ENCODE data around the gene FRMD1. TPM values are rescaled to one million over a fixed set of nuclear protein-coding genes. Genes with fewer than 3 reads are reported as not detected.

The FRMD1 gene
- total and polyA plus RNA-seq, 2 donors (not counting 1 experiment from before 2014, with no cell fraction given) = not detected

DNA sequence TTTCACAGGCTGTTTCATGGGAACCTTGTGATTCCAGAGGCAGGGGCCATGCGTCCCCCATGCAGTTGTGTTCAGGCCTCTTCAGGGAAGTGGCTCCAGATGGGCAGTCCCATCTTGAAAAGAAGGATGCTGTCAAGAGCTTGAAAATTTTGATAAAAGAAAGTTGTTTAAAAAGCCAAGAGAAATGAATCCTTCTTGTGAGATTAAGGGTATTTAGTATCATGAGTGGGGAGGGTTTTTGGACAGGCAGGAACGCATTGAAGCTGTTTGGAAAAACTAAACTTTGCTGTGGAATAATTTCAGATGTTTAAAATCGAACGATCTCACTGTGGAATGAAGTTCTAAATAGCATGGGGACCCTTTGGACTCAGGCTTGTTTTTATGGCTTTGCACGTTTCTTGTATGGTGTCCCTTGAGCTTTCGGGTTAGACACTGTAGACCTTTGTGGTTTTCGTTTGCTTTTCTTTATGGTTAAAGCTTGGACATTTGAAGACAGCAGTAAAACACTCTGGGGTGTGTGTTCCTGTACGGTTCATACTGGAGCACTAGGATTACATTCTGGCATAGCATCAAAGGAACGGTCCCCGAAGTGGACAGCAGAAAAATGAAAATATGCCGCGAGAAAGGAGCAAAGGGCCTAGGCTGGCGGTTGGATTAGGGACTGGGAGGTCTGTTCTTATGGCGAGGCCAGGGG lies 63.4 kb downstream of the FRMD1 start:
- H3K27ac ChIP-seq (ENCODE audit: low read length in 2 of 2) = no peak overlapping the region
- no peak overlapping the region for H3K4me2 ChIP-seq (replicated peaks; ENCODE audit: low read depth, low read length, poor library complexity, severe bottlenecking)
- TF ChIP-seq EZH2 (IDR thresholded peaks at IDR 0.05; ENCODE audit: borderline replicate concordance, insufficient read depth, low read depth, low read length, poor library complexity, severe bottlenecking) = no peak
- TF ChIP-seq, protein P1, sequence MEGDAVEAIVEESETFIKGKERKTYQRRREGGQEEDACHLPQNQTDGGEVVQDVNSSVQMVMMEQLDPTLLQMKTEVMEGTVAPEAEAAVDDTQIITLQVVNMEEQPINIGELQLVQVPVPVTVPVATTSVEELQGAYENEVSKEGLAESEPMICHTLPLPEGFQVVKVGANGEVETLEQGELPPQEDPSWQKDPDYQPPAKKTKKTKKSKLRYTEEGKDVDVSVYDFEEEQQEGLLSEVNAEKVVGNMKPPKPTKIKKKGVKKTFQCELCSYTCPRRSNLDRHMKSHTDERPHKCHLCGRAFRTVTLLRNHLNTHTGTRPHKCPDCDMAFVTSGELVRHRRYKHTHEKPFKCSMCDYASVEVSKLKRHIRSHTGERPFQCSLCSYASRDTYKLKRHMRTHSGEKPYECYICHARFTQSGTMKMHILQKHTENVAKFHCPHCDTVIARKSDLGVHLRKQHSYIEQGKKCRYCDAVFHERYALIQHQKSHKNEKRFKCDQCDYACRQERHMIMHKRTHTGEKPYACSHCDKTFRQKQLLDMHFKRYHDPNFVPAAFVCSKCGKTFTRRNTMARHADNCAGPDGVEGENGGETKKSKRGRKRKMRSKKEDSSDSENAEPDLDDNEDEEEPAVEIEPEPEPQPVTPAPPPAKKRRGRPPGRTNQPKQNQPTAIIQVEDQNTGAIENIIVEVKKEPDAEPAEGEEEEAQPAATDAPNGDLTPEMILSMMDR (IDR thresholded peaks at IDR 0.05) = no peak
- no peak overlapping the region for H2AFZ ChIP-seq (ENCODE audit: insufficient read depth, low read depth, low read length, poor library complexity, severe bottlenecking)
- CTCF ChIA-PET = no interaction called here
- no peak overlapping the region for H3K4me3 ChIP-seq (ENCODE audit: control extremely low read depth in 1 of 5, extremely low read depth in 1 of 5, insufficient read depth in 1 of 5, low read depth in 2 of 5, low read length in 4 of 5)
- H3K36me3 ChIP-seq (replicated peaks in 1 of 2; ENCODE audit: control extremely low read depth in 1 of 2, control insufficient read depth in 1 of 2, extremely low read depth in 1 of 2, insufficient read depth in 2 of 2, low read length in 1 of 2) = no peaks in the 10 kb centered on the region
- Mint-ChIP-seq H3K4me3 (no peak overlapping the region), H3K27me3 (peaks cover 5% of the 10 kb centered on the region), H3K27ac (no peak overlapping the region), H3K4me1 (no peaks in the 10 kb centered on the region), H3K9me3 (ENCODE audit: insufficient read depth) (peaks cover 15% of the 10 kb centered on the region)
- H3K4me1 ChIP-seq (ENCODE audit: control insufficient read depth in 2 of 2, insufficient read depth in 2 of 2, low read length in 2 of 2) = no peaks in the 10 kb centered on the region
- H3K9ac ChIP-seq (ENCODE audit: low read length) = no peak overlapping the region
- no peaks in the 10 kb centered on the region for H3K27me3 ChIP-seq (replicated peaks in 1 of 4; ENCODE audit: control extremely low read depth in 1 of 4, control insufficient read depth in 3 of 4, insufficient read depth in 4 of 4, low read length in 3 of 4)
- ATAC-seq (ENCODE audit: low read depth) (no peak), DNase-seq (no peak)
- H3K79me2 ChIP-seq (ENCODE audit: control insufficient read depth, insufficient read depth, low read length) = no peaks in the 10 kb centered on the region
- 94% methylated on average over 14 of the region's 14 CpGs for WGBS (ENCODE audit: insufficient coverage)
- no peaks in the 10 kb centered on the region for H4K20me1 ChIP-seq (ENCODE audit: control insufficient read depth, insufficient read depth, low read length, poor library complexity, severe bottlenecking)
- H3K9me3 ChIP-seq (ENCODE audit: control extremely low read depth in 1 of 3, control insufficient read depth in 2 of 3, insufficient read depth in 1 of 3, low read length in 2 of 3) = peaks cover 0 to 36% (median 18%) of the 10 kb centered on the region in 3 donors
- intact Hi-C loops (cut with micrococcal nuclease) = no loop called here
- POLR2A ChIA-PET = no interaction called here

DNA sequence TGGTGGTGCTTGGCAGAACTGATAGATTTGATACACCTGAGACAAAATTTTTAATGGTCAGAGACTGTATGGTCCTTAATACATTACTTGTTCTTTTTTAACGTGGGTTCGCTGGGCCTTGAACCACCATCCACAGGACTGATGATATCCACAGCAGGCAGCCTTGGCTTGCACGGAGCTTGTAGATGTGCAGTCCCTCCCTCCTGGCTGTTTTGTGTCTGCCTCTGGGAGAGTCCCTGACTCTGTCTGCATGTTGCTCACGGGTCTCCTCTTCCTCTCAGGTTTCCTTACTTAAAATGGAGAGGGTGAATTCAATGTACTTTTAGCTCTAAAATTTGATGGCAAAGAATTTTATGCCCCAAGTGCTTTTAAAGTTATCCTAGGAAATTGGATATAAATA lies 64.0 kb downstream of the FRMD1 start:
- H4K20me1 ChIP-seq (ENCODE audit: control insufficient read depth, insufficient read depth, low read length, poor library complexity, severe bottlenecking) = no peaks in the 10 kb centered on the region
- H3K27ac ChIP-seq (ENCODE audit: low read length in 2 of 2) = no peak overlapping the region
- no peaks in the 10 kb centered on the region for H3K36me3 ChIP-seq (replicated peaks in 1 of 2; ENCODE audit: control extremely low read depth in 1 of 2, control insufficient read depth in 1 of 2, extremely low read depth in 1 of 2, insufficient read depth in 2 of 2, low read length in 1 of 2)
- no peak overlapping the region for H3K4me2 ChIP-seq (replicated peaks; ENCODE audit: low read depth, low read length, poor library complexity, severe bottlenecking)
- H2AFZ ChIP-seq (ENCODE audit: insufficient read depth, low read depth, low read length, poor library complexity, severe bottlenecking) = no peak overlapping the region
- no peaks in the 10 kb centered on the region for H3K79me2 ChIP-seq (ENCODE audit: control insufficient read depth, insufficient read depth, low read length)
- TF ChIP-seq, protein P1 (IDR thresholded peaks at IDR 0.05) = no peak
- TF ChIP-seq EZH2 (IDR thresholded peaks at IDR 0.05; ENCODE audit: borderline replicate concordance, insufficient read depth, low read depth, low read length, poor library complexity, severe bottlenecking) = no peak
- CTCF ChIA-PET = no interaction called here
- no peak overlapping the region for H3K4me3 ChIP-seq (ENCODE audit: control extremely low read depth in 1 of 5, extremely low read depth in 1 of 5, insufficient read depth in 1 of 5, low read depth in 2 of 5, low read length in 4 of 5)
- intact Hi-C loops (cut with micrococcal nuclease) = no loop called here
- no peak for DNase-seq
- H3K4me1 Mint-ChIP-seq = no peaks in the 10 kb centered on the region
- no peak overlapping the region for H3K9ac ChIP-seq (ENCODE audit: low read length)
- 70% methylated on average over 2 of the region's 4 CpGs for WGBS (ENCODE audit: insufficient coverage)
- peaks cover 0 to 36% (median 21%) of the 10 kb centered on the region in 3 donors for H3K9me3 ChIP-seq (ENCODE audit: control extremely low read depth in 1 of 3, control insufficient read depth in 2 of 3, insufficient read depth in 1 of 3, low read length in 2 of 3)
- peaks cover 5% of the 10 kb centered on the region for H3K27me3 Mint-ChIP-seq
- no peak overlapping the region for H3K4me3 Mint-ChIP-seq
- no peak for ATAC-seq (ENCODE audit: low read depth)
- no peak overlapping the region for H3K27ac Mint-ChIP-seq
- no peaks in the 10 kb centered on the region for H3K4me1 ChIP-seq (ENCODE audit: control insufficient read depth in 2 of 2, insufficient read depth in 2 of 2, low read length in 2 of 2)
- H3K27me3 ChIP-seq (replicated peaks in 1 of 4; ENCODE audit: control extremely low read depth in 1 of 4, control insufficient read depth in 3 of 4, insufficient read depth in 4 of 4, low read length in 3 of 4) = no peaks in the 10 kb centered on the region
- POLR2A ChIA-PET = no interaction called here
- H3K9me3 Mint-ChIP-seq (ENCODE audit: insufficient read depth) = peaks cover 13% of the 10 kb centered on the region
